ENCODE results near the gene PIGW.

- TF ChIP-seq CTCF (IDR thresholded peaks at IDR 0.05) (no peak), ZNF671 (CRISPR knock-in tag; IDR thresholded peaks at IDR 0.05) (no peak), CBFB (CRISPR knock-in tag; IDR thresholded peaks at IDR 0.05; ENCODE audit: low read depth) (no peak), NFE2L1 (CRISPR knock-in tag; IDR thresholded peaks at IDR 0.05) (no peak), NFYB (CRISPR knock-in tag; conservative IDR thresholded peaks at IDR 0.05; ENCODE audit: low read depth) (no peak), ZNF232 (CRISPR knock-in tag; IDR thresholded peaks at IDR 0.05) (no peak), STAT6 (CRISPR knock-in tag; conservative IDR thresholded peaks at IDR 0.05; ENCODE audit: low read depth) (no peak), SMAD3 (CRISPR knock-in tag; IDR thresholded peaks at IDR 0.05; ENCODE audit: borderline replicate concordance) (no peak), NR3C1 (CRISPR knock-in tag; conservative IDR thresholded peaks at IDR 0.05; ENCODE audit: low read depth) (no peak), NR1H2 (CRISPR knock-in tag; IDR thresholded peaks at IDR 0.05) (no peak), ZNF416 (CRISPR knock-in tag; IDR thresholded peaks at IDR 0.05) (no peak)
Observed at GRCh38 chr17:36586138-36586537, 51.4 kb downstream of the PIGW start.

Measured in WTC11 (cell line).